Dendritic cell treated with granulocyte-macrophage colony-stimulating factor and Interleukin-4, amounts not matched to agents 40 ng/mL and 50 ng/mL, for 4 days (primary cell): ENCODE data around the gene UBAP1.
"Not testable (repeated sequence)": the region's sequence is repeated elsewhere in the genome, so short reads cannot be mapped to it uniquely, and the experiment has no call there.

Experiments used
- H3K27ac Mint-ChIP-seq: one replicate; pipeline ENCODE4 v1.8.0; 2022; ENCODE audit warnings: mild to moderate bottlenecking, mixed read lengths
- H3K27me3 Mint-ChIP-seq: one replicate; pipeline ENCODE4 v1.8.0; 2022; ENCODE audit warnings: mild to moderate bottlenecking, mixed read lengths
- H3K36me3 Mint-ChIP-seq: one replicate; pipeline ENCODE4 v1.8.0; 2022; ENCODE audit warnings: low read depth, mixed read lengths
- H3K4me1 Mint-ChIP-seq: one replicate; pipeline ENCODE4 v1.8.0; 2022; ENCODE audit warnings: low read depth, mixed read lengths
- H3K4me3 Mint-ChIP-seq: one replicate; pipeline ENCODE4 v1.8.0; 2022; ENCODE audit warnings: mild to moderate bottlenecking, moderate library complexity, mixed read lengths
- H3K9me3 Mint-ChIP-seq: one replicate; pipeline ENCODE4 v1.8.0; 2022; ENCODE audit warnings: mixed read lengths
- intact Hi-C: fragments of 100-400 bp; cut with micrococcal nuclease; formaldehyde crosslinking; loops from one replicate; pipeline ENCODE4 v1.15.0; 2022

UBAP1 gene

DNA sequence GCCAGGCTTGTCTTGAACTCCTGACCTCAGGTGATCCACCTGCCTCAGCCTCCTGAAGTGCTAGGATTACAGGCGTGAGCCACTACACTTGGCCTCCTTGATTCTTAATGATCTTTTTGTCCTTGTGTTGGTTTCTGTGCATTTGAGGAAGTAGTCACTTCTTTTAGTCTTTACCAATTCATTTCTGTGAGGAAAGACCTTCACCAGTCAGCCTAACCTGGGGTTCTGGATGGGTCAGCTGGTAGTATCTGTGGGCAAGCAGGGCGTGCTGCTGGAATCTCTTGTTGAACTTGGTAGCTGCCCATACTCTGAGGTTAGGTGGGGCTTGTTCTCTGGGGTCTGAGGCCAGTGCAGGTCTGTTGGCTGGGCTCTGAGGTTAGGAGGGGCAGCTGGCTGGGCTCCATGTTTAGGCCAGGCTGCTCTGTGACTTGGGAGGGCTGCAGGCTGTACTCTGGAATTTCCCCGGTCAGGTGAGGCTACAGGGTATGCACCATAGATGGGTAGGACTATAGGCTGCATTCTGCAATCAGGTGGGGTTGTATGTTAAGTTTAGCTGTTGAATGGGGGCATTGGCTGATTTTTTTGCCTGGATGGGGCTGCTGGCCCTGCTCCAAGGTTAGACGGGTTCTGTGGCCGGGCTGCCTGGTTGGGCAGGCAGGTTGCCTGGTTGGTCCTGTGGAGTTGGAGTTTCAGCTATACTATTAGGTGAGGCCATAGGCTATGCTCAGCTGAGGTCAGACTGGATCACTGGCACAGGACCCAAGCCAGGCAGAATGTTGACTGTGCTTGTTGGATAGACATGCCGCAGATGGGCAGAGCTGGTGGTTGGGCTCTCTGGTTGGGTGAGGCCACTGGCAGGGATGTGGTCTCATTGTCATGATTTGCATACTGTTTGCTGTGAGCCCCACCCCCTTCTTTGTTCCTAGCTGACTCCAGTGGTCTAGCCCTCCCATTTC, 19.2 kb downstream of the UBAP1 start:
- H3K9me3 Mint-ChIP-seq = no peaks in the 10 kb centered on the region
- peaks cover 37% of the 10 kb centered on the region for H3K4me1 Mint-ChIP-seq
- H3K4me3 Mint-ChIP-seq = no peak overlapping the region
- peaks cover 75% of the 10 kb centered on the region for H3K36me3 Mint-ChIP-seq
- no peak overlapping the region for H3K27ac Mint-ChIP-seq
- intact Hi-C loops = no loop called here
- no peaks in the 10 kb centered on the region for H3K27me3 Mint-ChIP-seq

DNA sequence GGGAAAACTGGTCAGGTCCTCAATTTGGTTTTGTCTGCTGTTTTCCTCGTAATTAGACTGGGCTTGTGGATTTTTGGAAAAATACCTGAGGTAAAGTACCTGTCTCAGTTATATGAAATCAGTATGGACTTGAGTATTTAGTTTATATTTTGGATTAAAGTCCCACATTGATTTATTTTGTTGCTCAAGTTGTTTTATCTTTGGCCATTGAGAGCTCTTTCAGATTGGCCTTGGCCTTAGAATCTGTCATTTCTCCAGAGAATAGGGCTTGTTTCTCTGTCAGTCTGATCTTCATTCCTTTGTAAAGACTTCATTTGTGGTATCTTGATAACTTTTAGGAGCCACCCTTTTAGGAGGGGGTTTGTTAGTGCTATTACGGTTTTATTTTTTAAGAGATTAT, 21.2 kb downstream of the UBAP1 start:
- no peaks in the 10 kb centered on the region for H3K9me3 Mint-ChIP-seq
- peaks cover 33% of the 10 kb centered on the region for H3K4me1 Mint-ChIP-seq
- intact Hi-C loops = no loop called here
- H3K36me3 Mint-ChIP-seq = peaks cover 69% of the 10 kb centered on the region
- no peak overlapping the region for H3K27ac Mint-ChIP-seq
- H3K4me3 Mint-ChIP-seq = no peak overlapping the region
- no peaks in the 10 kb centered on the region for H3K27me3 Mint-ChIP-seq

DNA sequence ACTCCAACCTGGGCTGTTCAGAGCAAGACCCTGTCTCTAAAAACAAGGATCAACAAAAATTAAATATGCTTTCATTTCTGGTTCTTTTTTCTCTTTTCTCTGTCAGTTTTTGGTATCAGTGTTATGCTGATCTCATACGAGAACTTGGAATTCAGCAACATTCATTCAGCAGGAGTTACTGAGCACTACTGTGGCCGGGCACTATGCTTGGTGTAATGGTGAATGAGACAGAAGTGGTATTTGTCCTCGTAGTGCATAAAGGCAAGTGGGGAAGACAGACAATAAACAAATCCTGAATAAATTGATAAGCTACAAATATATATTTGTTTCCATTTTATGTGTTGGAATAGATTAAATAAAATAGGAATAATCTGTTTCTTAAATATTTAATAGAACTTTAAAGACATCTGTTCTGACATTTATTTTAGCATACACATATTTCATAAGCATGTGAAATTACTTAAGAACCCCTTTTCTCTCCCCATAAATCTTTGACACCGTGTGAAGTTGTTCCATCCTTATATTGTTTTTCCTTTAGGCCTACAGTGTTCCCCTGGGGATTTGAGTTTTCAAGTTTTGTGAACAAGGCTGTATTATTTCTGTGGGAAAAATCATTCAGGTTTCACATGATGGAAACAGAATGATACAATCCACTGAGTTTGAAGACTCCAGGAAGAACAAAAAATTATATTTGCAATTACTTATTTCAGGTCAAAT, 24.6 kb downstream of the UBAP1 start:
- intact Hi-C loops = no loop called here
- no peaks in the 10 kb centered on the region for H3K27me3 Mint-ChIP-seq
- peak overlapping the region; percentile 67 for H3K27ac Mint-ChIP-seq
- peaks cover 38% of the 10 kb centered on the region for H3K36me3 Mint-ChIP-seq
- H3K4me1 Mint-ChIP-seq = peaks cover 19% of the 10 kb centered on the region
- H3K4me3 Mint-ChIP-seq = no peak overlapping the region
- H3K9me3 Mint-ChIP-seq = no peaks in the 10 kb centered on the region

DNA sequence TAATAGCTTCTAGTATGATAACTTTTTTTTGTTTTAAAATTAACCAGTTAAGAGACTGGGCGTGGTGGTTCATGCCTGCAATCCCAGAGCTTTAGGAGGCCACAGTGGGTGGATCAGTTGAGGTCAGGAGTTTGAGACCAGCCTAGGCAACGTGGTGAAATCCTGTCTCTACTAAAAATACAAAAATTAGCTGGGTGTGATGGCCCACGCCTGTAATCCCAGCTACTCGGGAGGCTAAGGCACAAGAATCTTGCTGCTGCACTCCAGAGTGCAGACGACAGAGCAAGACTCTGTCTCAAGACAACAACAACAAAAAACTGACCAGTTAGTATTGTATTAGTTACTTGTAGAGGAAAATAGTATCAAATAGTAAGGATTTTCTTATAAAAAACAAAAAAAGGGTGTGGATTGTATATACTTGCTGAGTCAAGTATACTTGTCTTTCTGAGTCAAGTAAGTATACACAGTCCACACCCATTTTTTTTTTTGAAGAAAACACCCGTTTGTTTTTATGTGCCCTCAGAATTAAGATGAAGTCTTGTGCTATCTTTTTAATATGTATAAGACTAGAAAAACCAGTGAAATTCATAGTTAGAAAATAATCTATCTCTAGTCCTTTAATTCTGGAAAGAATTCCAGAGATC, 25.3 kb downstream of the UBAP1 start:
- H3K9me3 Mint-ChIP-seq = no peaks in the 10 kb centered on the region
- peaks cover 18% of the 10 kb centered on the region for H3K4me1 Mint-ChIP-seq
- intact Hi-C loops = no loop called here
- H3K27me3 Mint-ChIP-seq = no peaks in the 10 kb centered on the region
- peaks cover 36% of the 10 kb centered on the region for H3K36me3 Mint-ChIP-seq
- no peak overlapping the region for H3K4me3 Mint-ChIP-seq
- H3K27ac Mint-ChIP-seq = peak overlapping the region; percentile 67

DNA sequence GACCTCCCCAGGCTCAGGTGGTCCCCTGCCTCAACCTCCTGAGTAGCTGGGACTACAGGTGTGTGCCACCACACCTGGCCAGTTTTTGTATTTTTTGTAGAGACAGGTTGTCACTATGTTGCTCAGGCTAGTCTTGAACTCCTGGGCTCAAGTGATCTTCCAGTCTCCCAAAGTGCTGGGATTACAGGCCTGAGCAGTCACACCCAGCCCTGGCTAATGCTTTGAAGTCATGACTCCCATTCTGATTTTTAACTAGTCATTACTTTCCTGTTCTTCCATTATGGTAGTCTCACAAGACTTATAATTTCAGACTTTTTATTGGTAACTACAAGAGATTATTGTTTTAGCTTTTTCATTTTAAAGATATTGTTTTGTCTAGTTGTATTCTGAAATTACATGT, 26.3 kb downstream of the UBAP1 start:
- Mint-ChIP-seq H3K27me3 (no peaks in the 10 kb centered on the region), H3K36me3 (peaks cover 35% of the 10 kb centered on the region), H3K9me3 (no peaks in the 10 kb centered on the region), H3K4me1 (peaks cover 18% of the 10 kb centered on the region), H3K27ac (peak overlapping the region; percentile 45), H3K4me3 (no peak overlapping the region)
- intact Hi-C loops = no loop called here

DNA sequence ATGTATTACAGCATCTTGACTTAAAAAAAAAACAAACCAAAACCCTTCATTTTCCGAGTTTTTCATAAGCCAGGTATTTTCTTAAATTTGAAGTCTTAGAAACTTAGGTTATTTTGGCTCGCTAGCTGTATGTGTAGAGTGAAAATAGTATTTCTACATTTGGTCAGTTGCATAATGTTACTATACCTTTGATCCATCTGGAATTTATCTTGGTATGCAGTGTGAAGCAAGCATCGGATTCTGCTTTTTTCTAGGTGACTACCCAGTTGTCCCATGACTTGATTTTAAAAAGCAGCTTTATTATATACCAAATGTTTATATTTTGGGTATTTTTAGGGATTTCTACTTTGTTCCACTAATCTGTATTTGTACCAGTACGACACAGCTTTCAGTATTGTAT, 27.7 kb downstream of the UBAP1 start:
- Mint-ChIP-seq H3K27ac (no peak overlapping the region), H3K27me3 (no peaks in the 10 kb centered on the region), H3K9me3 (no peaks in the 10 kb centered on the region), H3K36me3 (peaks cover 26% of the 10 kb centered on the region), H3K4me1 (peaks cover 22% of the 10 kb centered on the region), H3K4me3 (no peak overlapping the region)
- intact Hi-C loops = no loop called here

DNA sequence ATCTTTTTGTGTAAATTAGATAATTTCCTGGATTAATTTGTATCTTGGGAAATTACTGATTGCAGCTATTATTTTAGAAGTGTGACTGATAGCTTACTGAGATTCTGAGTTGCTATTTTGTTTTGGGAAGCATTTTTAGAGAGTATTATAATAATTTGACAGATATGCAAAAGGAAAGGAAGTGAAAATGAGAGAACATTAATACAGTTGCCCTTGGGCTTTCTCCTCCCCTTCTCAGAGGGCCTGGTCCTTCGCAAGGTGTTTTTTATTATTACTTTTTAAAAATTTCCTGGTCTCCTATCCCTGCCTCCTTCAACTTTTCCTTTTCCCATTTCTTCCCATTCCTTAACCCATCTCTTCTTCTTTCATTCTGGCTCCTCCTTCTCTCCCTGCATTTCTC, 32.6 kb downstream of the UBAP1 start:
- no peak overlapping the region for H3K27ac Mint-ChIP-seq
- no peaks in the 10 kb centered on the region for H3K9me3 Mint-ChIP-seq
- H3K36me3 Mint-ChIP-seq = peaks cover 17% of the 10 kb centered on the region
- H3K4me1 Mint-ChIP-seq = peaks cover 24% of the 10 kb centered on the region
- no peak overlapping the region for H3K4me3 Mint-ChIP-seq
- intact Hi-C loops = no loop called here
- H3K27me3 Mint-ChIP-seq = no peaks in the 10 kb centered on the region

DNA sequence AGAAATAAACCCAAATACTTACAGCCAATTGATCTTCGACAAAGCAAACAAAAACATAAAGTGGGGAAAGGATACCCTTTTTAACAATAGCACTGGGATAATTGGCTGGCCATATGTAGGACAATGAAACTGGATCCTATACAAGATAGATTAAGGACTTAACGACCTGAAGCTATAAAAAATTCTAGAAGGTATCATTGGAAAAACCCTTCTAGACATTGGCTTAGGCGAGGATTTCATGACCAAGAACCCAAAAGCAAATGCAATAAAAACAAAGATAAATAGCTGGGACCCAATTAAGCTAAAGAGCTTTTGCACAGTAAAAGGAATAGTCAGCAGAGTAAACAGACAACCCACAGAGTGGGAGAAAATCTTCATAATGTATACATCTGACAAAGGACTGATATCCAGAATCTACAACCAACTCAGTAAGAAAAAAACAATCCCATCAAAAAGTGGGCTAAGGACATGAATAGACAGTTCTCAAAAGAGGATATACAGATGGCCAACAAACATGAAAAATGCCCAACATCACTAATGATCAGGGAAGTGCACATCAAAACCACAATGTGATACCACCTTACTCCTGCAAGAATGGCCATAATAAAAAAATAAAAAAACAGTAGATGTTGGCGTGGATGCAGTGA, 35.6 kb downstream of the UBAP1 start:
- H3K9me3 Mint-ChIP-seq, H3K27ac Mint-ChIP-seq, H3K27me3 Mint-ChIP-seq, H3K4me3 Mint-ChIP-seq, intact Hi-C loops: not testable (repeated sequence)
- H3K4me1 Mint-ChIP-seq = peaks cover 24% of the 10 kb centered on the region
- H3K36me3 Mint-ChIP-seq = peaks cover 14% of the 10 kb centered on the region

DNA sequence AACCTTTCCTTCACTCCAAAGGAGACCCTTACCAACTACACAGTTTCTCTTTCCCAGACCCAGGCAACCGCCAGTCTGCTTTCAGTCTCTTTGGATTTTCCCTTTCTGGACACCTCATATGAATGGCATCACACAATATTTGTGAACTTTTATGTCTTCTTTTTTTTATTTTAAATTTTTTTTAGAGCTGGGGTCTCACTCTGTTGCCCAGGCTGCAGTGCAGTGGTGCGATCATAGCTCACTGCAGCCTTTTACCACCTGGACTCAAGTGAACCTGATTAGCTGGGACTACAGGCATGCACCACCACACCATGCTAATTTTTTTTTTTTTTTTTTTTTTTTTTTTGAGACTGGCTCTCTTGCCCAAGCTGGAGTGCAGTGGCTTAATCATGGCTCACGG, 37.5 kb downstream of the UBAP1 start:
- H3K4me1 Mint-ChIP-seq = peaks cover 21% of the 10 kb centered on the region
- H3K36me3 Mint-ChIP-seq = peaks cover 19% of the 10 kb centered on the region
- no peak overlapping the region for H3K27ac Mint-ChIP-seq
- no peak overlapping the region for H3K4me3 Mint-ChIP-seq
- no peaks in the 10 kb centered on the region for H3K9me3 Mint-ChIP-seq
- H3K27me3 Mint-ChIP-seq = no peaks in the 10 kb centered on the region
- intact Hi-C loops = no loop called here

DNA sequence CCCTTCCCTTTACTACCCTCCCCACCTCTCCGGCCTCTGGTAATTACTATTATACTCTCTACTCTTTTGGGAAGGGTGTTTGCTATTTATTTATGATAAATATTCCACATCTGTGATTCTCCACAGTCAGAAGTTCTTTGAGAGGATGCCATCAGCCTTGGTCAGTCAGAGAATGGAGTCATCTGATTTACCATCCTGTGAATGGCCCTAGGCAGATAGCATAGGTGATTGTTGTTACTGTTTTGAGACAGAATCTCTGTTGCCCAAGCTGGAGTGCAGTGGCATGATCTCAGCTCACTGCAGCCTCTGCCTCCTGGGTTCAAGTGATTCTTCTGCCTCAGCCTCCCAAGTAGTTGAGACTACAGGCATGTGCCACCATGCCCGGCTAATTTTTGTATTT, 38.2 kb downstream of the UBAP1 start:
- H3K27me3 Mint-ChIP-seq, H3K9me3 Mint-ChIP-seq, H3K4me3 Mint-ChIP-seq, H3K27ac Mint-ChIP-seq, intact Hi-C loops: not testable (repeated sequence)
- H3K4me1 Mint-ChIP-seq = peaks cover 16% of the 10 kb centered on the region
- H3K36me3 Mint-ChIP-seq = peaks cover 25% of the 10 kb centered on the region

DNA sequence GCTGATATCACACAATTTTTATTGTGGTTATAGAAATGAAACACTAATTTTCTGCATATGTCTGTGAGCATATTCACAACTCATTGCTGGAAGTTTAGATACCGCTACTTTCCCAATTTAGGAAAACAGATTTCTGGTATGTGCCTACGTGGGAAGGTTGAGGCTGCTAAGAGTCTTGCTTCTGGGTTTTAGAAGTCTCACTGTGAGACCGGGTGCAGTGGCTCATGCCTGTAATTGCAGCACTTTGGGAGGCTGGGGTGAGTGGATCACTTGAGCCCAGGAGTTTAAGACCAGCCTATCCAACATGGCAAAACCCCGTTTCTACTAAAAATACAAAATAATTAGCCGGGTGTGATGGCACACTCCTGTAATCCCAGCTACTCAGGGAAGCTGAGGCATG, 39.6 kb downstream of the UBAP1 start:
- Mint-ChIP-seq H3K27ac (no peak overlapping the region), H3K27me3 (no peaks in the 10 kb centered on the region)

DNA sequence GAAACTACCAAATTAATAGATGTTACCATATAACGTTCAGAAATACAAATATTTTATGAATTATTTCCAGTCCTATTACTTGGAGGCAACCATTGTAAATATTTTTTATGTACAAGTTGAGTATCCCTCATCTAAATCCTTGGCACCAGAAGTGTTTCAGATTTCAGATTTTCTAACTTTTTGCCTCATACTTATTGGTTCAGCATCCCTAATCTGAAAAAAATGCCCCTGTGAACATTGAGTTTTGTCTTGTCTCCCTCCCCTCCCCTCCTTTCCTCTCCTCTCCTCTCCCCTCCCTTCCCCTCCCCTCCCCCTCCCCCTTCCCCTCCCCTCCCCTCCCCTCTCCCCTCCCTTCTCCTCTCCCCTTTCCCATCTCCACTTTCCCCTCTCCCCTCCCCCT, 40.6 kb downstream of the UBAP1 start:
- no peaks in the 10 kb centered on the region for H3K27me3 Mint-ChIP-seq
- H3K36me3 Mint-ChIP-seq = peaks cover 35% of the 10 kb centered on the region
- H3K4me3 Mint-ChIP-seq = no peak overlapping the region
- peaks cover 3% of the 10 kb centered on the region for H3K4me1 Mint-ChIP-seq
- no peak overlapping the region for H3K27ac Mint-ChIP-seq
- intact Hi-C loops = no loop called here
- no peaks in the 10 kb centered on the region for H3K9me3 Mint-ChIP-seq

More for the DNA sequence above, 39.6 kb downstream of the UBAP1 start:
- H3K4me1 Mint-ChIP-seq = peaks cover 12% of the 10 kb centered on the region
- peaks cover 31% of the 10 kb centered on the region for H3K36me3 Mint-ChIP-seq
- no peak overlapping the region for H3K4me3 Mint-ChIP-seq
- intact Hi-C loops = no loop called here
- H3K9me3 Mint-ChIP-seq = no peaks in the 10 kb centered on the region

DNA sequence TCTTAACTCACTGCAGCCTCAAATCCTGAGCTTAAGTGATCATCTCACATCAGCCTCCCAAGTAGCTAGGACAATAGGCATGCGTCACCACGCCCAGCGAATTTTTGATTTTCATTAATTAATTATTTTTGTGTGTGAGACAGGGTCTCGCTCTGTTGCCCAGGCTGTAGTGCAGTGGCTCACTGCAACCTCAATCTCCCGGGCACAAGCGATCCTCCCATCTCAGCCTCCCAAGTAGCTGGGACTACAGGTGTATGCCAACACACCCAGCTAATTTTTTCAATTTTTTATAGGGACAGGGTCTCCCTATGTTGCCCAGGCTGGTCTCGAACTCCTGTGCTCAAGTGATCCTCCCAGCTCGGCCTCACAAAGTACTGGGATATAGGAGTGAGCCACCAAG, 41.4 kb downstream of the UBAP1 start:
- H3K27me3 Mint-ChIP-seq = no peaks in the 10 kb centered on the region
- no peak overlapping the region for H3K4me3 Mint-ChIP-seq
- intact Hi-C loops = no loop called here
- H3K9me3 Mint-ChIP-seq = no peaks in the 10 kb centered on the region
- no peak overlapping the region for H3K27ac Mint-ChIP-seq
- H3K4me1 Mint-ChIP-seq = no peaks in the 10 kb centered on the region
- H3K36me3 Mint-ChIP-seq = peaks cover 37% of the 10 kb centered on the region

DNA sequence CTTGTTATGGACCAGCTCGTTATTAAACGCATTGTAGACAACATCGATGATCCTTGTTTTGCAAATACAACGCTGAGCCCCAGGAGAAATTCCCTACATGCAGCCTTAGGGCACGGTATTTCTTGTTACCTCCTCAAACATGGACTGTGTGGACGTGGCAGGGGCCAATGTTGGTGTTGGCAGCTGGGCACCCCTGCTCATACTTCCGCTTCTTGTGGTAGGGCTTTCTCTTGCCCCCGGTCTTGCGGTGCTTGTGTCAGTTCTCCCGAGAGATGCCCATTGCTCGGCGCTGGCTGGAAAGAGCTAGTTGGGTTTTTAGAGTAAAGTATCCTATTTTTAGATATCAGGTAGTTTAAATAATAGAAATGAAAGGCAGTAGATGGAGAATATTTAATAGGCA, 45.5 kb downstream of the UBAP1 start:
- Mint-ChIP-seq H3K27me3 (no peaks in the 10 kb centered on the region), H3K4me3 (no peak overlapping the region), H3K4me1 (no peaks in the 10 kb centered on the region), H3K36me3 (peaks cover 37% of the 10 kb centered on the region), H3K9me3 (no peaks in the 10 kb centered on the region), H3K27ac (no peak overlapping the region)
- intact Hi-C loops = no loop called here
